ENCODE measurements around the gene ATP8B4.
"Not testable (repeated sequence)": the region's sequence is repeated elsewhere in the genome, so short reads cannot be mapped to it uniquely, and the experiment has no call there.

Gene ATP8B4

GRCh38 chr15:50017522-50017921 lies 101.5 kb downstream of the ATP8B4 start:
- DNase-seq (ENCODE audit: low spot score), result no peak

DNA sequence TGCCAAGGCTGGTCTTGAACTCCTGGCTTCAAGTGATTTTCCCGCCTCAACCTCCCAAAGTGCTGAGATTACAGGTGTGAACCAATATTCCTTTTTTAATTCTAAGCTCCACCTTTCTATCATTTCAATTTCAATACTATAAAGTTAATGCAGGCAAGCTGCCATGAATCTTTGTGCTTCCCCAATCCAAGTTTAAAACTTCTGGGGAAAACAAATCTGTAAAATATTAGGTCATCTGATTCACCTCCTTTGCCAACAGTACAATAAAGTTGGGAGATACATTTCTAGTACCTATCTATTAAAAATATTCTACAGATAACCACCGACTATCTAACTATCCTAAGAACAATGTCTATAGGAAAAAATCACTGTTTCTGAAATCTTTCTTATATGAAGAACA lies 102.1 kb downstream of the ATP8B4 start:
- no peak for DNase-seq (ENCODE audit: low spot score)

GRCh38 chr15:50012790-50013189 lies 106.2 kb downstream of the ATP8B4 start:
- no peak for DNase-seq (ENCODE audit: low spot score)

- DNase-seq (ENCODE audit: low spot score), result no peak
Measured at GRCh38 chr15:50009634-50010033, 109.4 kb downstream of the ATP8B4 start.

GRCh38 chr15:50003786-50004334 lies 115.2 kb downstream of the ATP8B4 start:
- DNase-seq (ENCODE audit: low spot score), result peak; percentile 94

DNA sequence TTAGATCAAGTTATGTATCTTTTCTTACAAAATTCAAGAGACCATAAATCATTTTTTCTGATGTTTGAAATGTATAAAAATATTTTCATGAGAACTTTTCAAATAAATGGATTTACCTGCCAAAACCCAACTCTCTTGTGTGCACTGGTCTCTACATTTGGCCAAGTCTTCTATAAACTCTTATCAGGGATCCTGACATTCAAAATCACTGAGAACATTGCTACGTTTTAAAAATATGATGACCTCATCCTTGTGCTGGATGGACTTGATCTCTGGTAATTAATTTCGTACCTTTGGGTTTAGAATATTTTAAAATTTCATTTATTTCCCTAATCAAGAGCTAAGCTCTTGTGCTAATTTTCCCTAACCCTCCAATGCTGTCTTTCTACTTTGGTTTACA lies 127.4 kb downstream of the ATP8B4 start:
- no peak for DNase-seq (ENCODE audit: low spot score)

GRCh38 chr15:49990835-49991545 lies 128.0 kb downstream of the ATP8B4 start:
- DNase-seq (ENCODE audit: low spot score), result no peak

GRCh38 chr15:49989498-49989897 lies 129.5 kb downstream of the ATP8B4 start:
- no peak for DNase-seq (ENCODE audit: low spot score)

DNA sequence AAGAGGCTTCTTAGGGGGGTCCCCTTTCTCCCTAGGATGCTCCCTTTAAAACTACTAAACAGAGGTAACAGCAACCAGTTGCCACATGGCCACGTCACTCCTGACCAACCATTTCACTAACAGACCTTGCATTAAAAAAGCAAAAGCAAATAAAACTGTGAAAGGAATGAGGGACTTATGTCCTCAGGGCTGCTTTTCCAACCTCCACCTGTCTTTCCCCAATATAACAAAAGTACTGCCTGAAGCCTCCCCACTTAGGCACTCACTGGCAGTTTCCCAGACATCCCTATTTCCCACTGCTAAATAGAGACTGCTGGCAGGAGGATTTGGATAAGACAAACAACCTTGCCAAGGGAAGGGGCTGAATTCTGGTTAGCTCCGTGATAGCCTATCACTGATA lies 130.3 kb downstream of the ATP8B4 start:
- no peak for DNase-seq (ENCODE audit: low spot score)

GRCh38 chr15:49987896-49988295 lies 131.1 kb downstream of the ATP8B4 start:
- no peak for DNase-seq (ENCODE audit: low spot score)

GRCh38 chr15:49987198-49987785 lies 131.7 kb downstream of the ATP8B4 start:
- no peak for DNase-seq (ENCODE audit: low spot score)

- no peak for DNase-seq (ENCODE audit: low spot score)
Measured at GRCh38 chr15:49986326-49986725, 132.7 kb downstream of the ATP8B4 start.

DNA sequence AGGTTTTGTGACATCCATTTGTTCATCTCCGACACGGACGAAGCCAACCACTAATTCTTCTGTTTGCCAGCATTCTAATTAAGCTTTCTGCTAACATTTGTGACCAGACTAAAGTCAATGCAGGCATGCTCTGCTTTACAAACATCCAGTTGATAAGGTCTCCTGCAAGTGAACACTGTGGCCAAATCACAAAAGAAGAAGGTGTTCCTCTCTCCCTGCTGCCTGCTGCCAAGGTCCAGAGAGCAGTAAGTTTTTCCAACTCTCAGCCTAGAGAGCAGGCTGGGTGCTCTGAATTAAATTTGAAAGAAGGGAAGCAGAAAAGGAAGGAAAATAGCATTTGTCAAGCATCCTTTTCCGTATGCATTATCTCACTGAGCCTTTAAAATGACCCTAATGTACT lies 133.6 kb downstream of the ATP8B4 start:
- DNase-seq (ENCODE audit: low spot score), result no peak

DNA sequence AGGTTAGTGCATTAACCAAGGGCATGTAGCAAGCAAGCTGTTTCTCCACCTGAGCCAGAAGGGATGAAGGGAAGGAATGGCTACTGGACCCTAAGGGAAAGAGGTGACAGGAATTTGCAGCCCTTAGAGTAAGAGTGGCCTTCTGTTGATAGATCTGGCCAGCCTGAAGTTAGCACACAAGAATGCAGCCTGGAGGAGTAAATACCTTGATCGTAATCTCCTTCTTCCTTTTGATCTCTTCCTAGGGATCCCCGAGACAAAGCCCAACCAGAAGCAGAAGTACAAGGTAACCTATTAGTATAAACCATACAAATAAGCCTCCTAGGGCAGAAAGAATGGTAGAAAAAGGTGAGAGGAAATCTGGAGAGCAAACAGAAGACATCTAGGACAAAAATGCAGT lies 134.6 kb downstream of the ATP8B4 start:
- DNase-seq (ENCODE audit: low spot score), result no peak

DNA sequence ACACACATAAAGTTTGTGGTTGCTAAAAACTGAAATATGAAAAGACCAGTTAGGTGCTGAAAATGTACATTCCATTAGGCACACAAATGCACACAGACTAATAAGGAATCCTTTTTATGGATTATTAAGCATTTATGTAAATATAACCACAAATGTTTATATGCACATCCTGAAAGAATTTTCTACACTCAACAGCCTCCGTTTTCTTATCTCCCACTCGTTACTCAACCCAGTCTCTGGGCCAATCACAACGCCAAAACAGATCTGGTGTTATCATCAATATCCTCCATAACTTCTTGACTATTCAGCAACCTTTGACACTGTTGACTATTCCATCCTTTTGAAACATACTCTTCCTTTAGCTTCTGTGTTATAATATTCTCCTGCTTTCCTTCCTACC lies 136.4 kb downstream of the ATP8B4 start:
- DNase-seq (ENCODE audit: low spot score), result no peak

- DNase-seq (ENCODE audit: low spot score), result no peak
Measured at GRCh38 chr15:49979705-49980382, 139.2 kb downstream of the ATP8B4 start.

DNA sequence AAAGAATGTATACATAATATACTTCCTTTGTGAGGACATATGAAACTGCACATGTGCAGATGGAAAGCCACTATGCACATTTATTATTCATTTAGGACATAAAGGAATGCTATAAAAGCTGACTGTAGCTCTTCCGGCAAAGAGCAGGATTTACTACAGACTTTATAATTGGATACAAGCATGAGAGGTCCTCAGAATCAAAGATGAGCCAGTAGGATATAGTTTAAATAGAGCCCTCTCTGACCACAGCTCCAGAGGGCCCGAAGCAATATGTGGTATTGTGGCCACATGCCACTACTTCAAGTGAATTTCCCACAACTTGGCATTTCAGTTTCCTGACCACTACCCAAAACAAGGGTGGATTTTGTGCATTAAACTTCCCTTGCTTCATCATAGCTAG lies 140.9 kb downstream of the ATP8B4 start:
- no peak for DNase-seq (ENCODE audit: low spot score)

DNA sequence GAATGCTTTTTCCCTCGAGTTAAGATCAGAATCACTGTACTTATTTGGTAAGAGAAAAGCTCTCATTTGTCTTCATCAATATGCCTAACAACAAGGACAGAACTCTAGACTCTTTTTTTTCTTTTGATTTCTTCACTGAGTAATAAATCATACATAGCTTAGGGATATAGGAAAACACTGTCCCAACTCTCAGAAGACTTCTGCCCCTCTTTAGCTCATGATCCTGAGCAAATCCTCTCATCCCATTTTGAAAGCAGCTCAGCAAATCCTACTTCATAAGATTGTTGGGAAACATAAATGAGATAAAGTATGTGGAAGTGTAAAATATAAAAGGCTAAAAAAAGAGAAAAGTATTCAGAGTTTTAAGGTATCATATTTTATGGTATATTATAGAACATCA lies 141.7 kb downstream of the ATP8B4 start:
- no peak for DNase-seq (ENCODE audit: low spot score)

- no peak for DNase-seq (ENCODE audit: low spot score)
Measured at GRCh38 chr15:49964551-49964950, 154.5 kb downstream of the ATP8B4 start.

- no peak for DNase-seq (ENCODE audit: low spot score)
Measured at GRCh38 chr15:49964061-49964460, 155.0 kb downstream of the ATP8B4 start.

- not testable (repeated sequence) for DNase-seq (ENCODE audit: low spot score)
Measured at GRCh38 chr15:49963033-49963772, 155.8 kb downstream of the ATP8B4 start.

GRCh38 chr15:49962044-49962602 lies 156.9 kb downstream of the ATP8B4 start:
- DNase-seq (ENCODE audit: low spot score), result no peak

Data from hematopoietic multipotent progenitor cell treated with erythropoietin and hydrocortisone succinate and interleukin-3 and kit ligand, for 17 days (in vitro differentiated cells).